ENCODE measurements around the gene NFE2. TPM values are rescaled to one million over a fixed set of nuclear protein-coding genes. Genes with fewer than 3 reads are reported as not detected.
"Not testable (repeated sequence)": the region's sequence is repeated elsewhere in the genome, so short reads cannot be mapped to it uniquely, and the experiment has no call there.

NFE2 gene
- total RNA-seq, 1 donor from 2014 or later: 0.68 TPM

GRCh38 chr12:54284070-54284780, 16.6 kb downstream of the NFE2 start:
- not testable (repeated sequence) for DNase-seq (ENCODE audit: low spot score); ATAC-seq

GRCh38 chr12:54282949-54283593, 17.7 kb downstream of the NFE2 start:
- no peak for DNase-seq (ENCODE audit: low spot score)

GRCh38 chr12:54281694-54282093, 19.1 kb downstream of the NFE2 start:
- DNase-seq (ENCODE audit: low spot score); ATAC-seq: not testable (repeated sequence)

More at GRCh38 chr12:54282949-54283593, 17.7 kb downstream of the NFE2 start:
- ATAC-seq: no peak

- DNase-seq (ENCODE audit: low spot score); ATAC-seq: not testable (repeated sequence)
These were observed 19.6 kb downstream of the NFE2 start for GRCh38 chr12:54281261-54281638.

- peak; percentile 97 for DNase-seq (ENCODE audit: low spot score)
- peak; percentile 85 for ATAC-seq
These were observed 20.2 kb downstream of the NFE2 start, which contains the start of gene HNRNPA1 for GRCh38 chr12:54280468-54281260. Gene HNRNPA1 (plus strand): TSS chr12:54280726. CDS start chr12:54280808, 82 bp downstream.

GRCh38 chr12:54279632-54280467, 21.0 kb downstream of the NFE2 start, which contains the start of gene CBX5:
Gene CBX5 (minus strand): TSS chr12:54280122. CDS start chr12:54257650, 22,472 bp downstream.
- peak; percentile 100 for DNase-seq (ENCODE audit: low spot score)
- peak; percentile 82 for ATAC-seq

GRCh38 chr12:54279227-54279631, 21.6 kb downstream of the NFE2 start:
- ATAC-seq: no peak
- no peak for DNase-seq (ENCODE audit: low spot score)

GRCh38 chr12:54277823-54278276, 23.0 kb downstream of the NFE2 start:
- ATAC-seq (no peak), DNase-seq (ENCODE audit: low spot score) (no peak)

GRCh38 chr12:54276368-54276767, 24.4 kb downstream of the NFE2 start:
- DNase-seq (ENCODE audit: low spot score) (no peak), ATAC-seq (no peak)

- DNase-seq (ENCODE audit: low spot score) (no peak), ATAC-seq (no peak)
These were observed 26.8 kb downstream of the NFE2 start for GRCh38 chr12:54273981-54274380.

- no peak for ATAC-seq
- no peak for DNase-seq (ENCODE audit: low spot score)
These were observed 28.6 kb downstream of the NFE2 start for GRCh38 chr12:54272214-54272613.

- ATAC-seq: no peak
- DNase-seq (ENCODE audit: low spot score): no peak
These were observed 30.5 kb downstream of the NFE2 start for GRCh38 chr12:54270345-54270744.

- DNase-seq (ENCODE audit: low spot score): no peak
- ATAC-seq: no peak
These were observed 34.0 kb downstream of the NFE2 start for GRCh38 chr12:54266852-54267251.

- DNase-seq (ENCODE audit: low spot score) (no peak), ATAC-seq (no peak)
These were observed 35.4 kb downstream of the NFE2 start for GRCh38 chr12:54265364-54265812.

GRCh38 chr12:54262403-54262925, 38.4 kb downstream of the NFE2 start:
- peak; percentile 54 for DNase-seq (ENCODE audit: low spot score)
- peak; percentile 57 for ATAC-seq

- DNase-seq (ENCODE audit: low spot score) (no peak), ATAC-seq (no peak)
These were observed 38.9 kb downstream of the NFE2 start for GRCh38 chr12:54261815-54262402.

GRCh38 chr12:54259194-54260011, 41.4 kb downstream of the NFE2 start:
- ATAC-seq: peak; percentile 95

GRCh38 chr12:54258201-54258681, 42.6 kb downstream of the NFE2 start:
- ATAC-seq: no peak
- DNase-seq (ENCODE audit: low spot score): no peak

More at GRCh38 chr12:54259194-54260011, 41.4 kb downstream of the NFE2 start:
- peak; percentile 73 for DNase-seq (ENCODE audit: low spot score)

Data from left lobe of liver (tissue), 2 donors.